Esophagus muscularis mucosa (tissue), 4 donors: Measurements from ENCODE around the gene ANKRD65. TPM values are rescaled to one million over a fixed set of nuclear protein-coding genes. Genes with fewer than 3 reads are reported as not detected.

Experiments
- DNase-seq: peaks from one replicate; pipeline ENCODE4 v3.0.0-alpha.2; 2017; ENCODE audit errors: extremely low spot score
- H3K27ac ChIP-seq, 4 donors: fragments of 200-600 bp; sonication (generic); replicated peaks in 1 of 4; 1 replicate in 3 of 4; 2 replicates in 1 of 4; pipeline ENCODE4 v1.5.1; 2016 to 2019; ENCODE audit warnings: mild to moderate bottlenecking in 1 of 4
- H3K27me3 ChIP-seq, 4 donors: fragments of 200-600 bp; sonication (generic); one replicate each; pipeline versions ENCODE4 v1.5.1 to v1.6.0; 2016 to 2019
- H3K36me3 ChIP-seq, 4 donors: fragments of 200-600 bp; sonication (generic); one replicate each; pipeline ENCODE4 v1.5.1; 2016 to 2019
- H3K4me1 ChIP-seq, 4 donors: fragments of 200-600 bp; sonication (generic); one replicate each; pipeline ENCODE4 v1.5.1; 2016 to 2019
- H3K4me3 ChIP-seq, 4 donors: fragments of 200-600 bp; sonication (generic); 1 replicate in 2 of 4; 2 replicates in 2 of 4; pipeline ENCODE4 v1.5.1; 2016 to 2019; ENCODE audit warnings: mild to moderate bottlenecking in 4 of 4, moderate library complexity in 1 of 4
- H3K9me3 ChIP-seq, 4 donors: fragments of 200-600 bp; sonication (generic); 1 replicate in 3 of 4; 2 replicates in 1 of 4; pipeline ENCODE4 v1.5.1; 2016 to 2019
- CTCF ChIP-seq, 3 experiments: fragments of 200-600 bp in 2 of 3; fragments of 450-650 bp in 1 of 3; sonication (generic) in 2 of 3; IDR thresholded peaks; one replicate each; pipeline ENCODE4 v1.5.1; 2017 to 2019; ENCODE audit warnings: antibody characterized with exemption in 3 of 3, mild to moderate bottlenecking in 2 of 3, moderate library complexity in 1 of 3
- EP300 ChIP-seq: sonication (generic); formaldehyde crosslinking; IDR thresholded peaks from one replicate; pipeline ENCODE4 v1.6.1; 2017; ENCODE audit warnings: antibody characterized with exemption
- POLR2A ChIP-seq: fragments of 450-650 bp; IDR thresholded peaks from one replicate; pipeline ENCODE4 v1.6.1; 2017; ENCODE audit warnings: antibody characterized with exemption, moderate library complexity, mild to moderate bottlenecking, low read depth
- POLR2AphosphoS5 ChIP-seq, 2 donors: sonication (generic); formaldehyde crosslinking; IDR thresholded peaks; one replicate each; pipeline ENCODE4 v1.6.1; 2017; ENCODE audit warnings: antibody characterized with exemption in 2 of 2
- WGBS: methylation state at CpG from one replicate; pipeline ENCODE4 v1.1.5; 2018; 5-methylcytosine and 5-hydroxymethylcytosine counted together
- intact Hi-C: fragments of 100-400 bp; cut with DNase I; formaldehyde crosslinking; loops from one replicate; pipeline ENCODE4 v1.15.1; 2023
- total RNA-seq, 4 donors: library from RNA; depleted of rRNA; stranded (reverse); fragments of >200 nt; gene quantifications; one replicate each; pipeline versions ENCODE4 v1.1.0 to v1.2.1, GENCODE V29; 2016

Gene ANKRD65
- total RNA-seq, 4 donors from 2014 or later: 8.1 to 19.2 (median 9.8) TPM

GRCh38 chr1:1440262-1441001 lies 19.4 kb upstream of the ANKRD65 start:
- no peaks in the 10 kb centered on the region for H3K27me3 ChIP-seq
- H3K27ac ChIP-seq: peak overlapping the region; percentile 43 to 74 (median 60)
- intact Hi-C loops: loop anchor here (2.0 kb wide), 1 partner anchor 38 kb away; no protein-coding TSS in a partner anchor
- TF ChIP-seq EP300: no peak
- no peak for TF ChIP-seq CTCF (IDR thresholded peaks at IDR 0.05)
- TF ChIP-seq POLR2A: no peak
- peaks cover 0 to 24% (median 12%) of the 10 kb centered on the region in 4 donors for H3K36me3 ChIP-seq
- peaks cover 31 to 73% (median 62%) of the 10 kb centered on the region in 4 donors for H3K4me1 ChIP-seq
- no peaks in the 10 kb centered on the region for H3K9me3 ChIP-seq
- WGBS: 60% methylated on average over 10 of the region's 26 CpGs
- no peak for DNase-seq
- H3K4me3 ChIP-seq: no peak overlapping the region

- DNase-seq: no peak
- Histone ChIP-seq H3K4me1 (peaks cover 38 to 80% (median 69%) of the 10 kb centered on the region in 4 donors), H3K9me3 (no peaks in the 10 kb centered on the region), H3K4me3 (no peak overlapping the region), H3K27ac (peak overlapping the region; percentile 43 to 74 (median 60)), H3K36me3 (peaks cover 0 to 24% (median 12%) of the 10 kb centered on the region in 4 donors), H3K27me3 (no peaks in the 10 kb centered on the region)
- TF ChIP-seq CTCF (IDR thresholded peaks at IDR 0.05): no peak
- no peak for TF ChIP-seq EP300
- TF ChIP-seq POLR2AphosphoS5 (IDR thresholded peaks at IDR 0.05): no peak
- TF ChIP-seq POLR2A: no peak
- intact Hi-C loops: loop anchor here (2.0 kb wide), 1 partner anchor 37 kb away; no protein-coding TSS in a partner anchor
- WGBS: 81% methylated on average over 58 of the region's 82 CpGs
These were observed 18.6 kb upstream of the ANKRD65 start for GRCh38 chr1:1439546-1440261.

GRCh38 chr1:1438531-1439381 lies 17.7 kb upstream of the ANKRD65 start:
- no peak overlapping the region for H3K4me3 ChIP-seq
- intact Hi-C loops: no loop called here
- no peaks in the 10 kb centered on the region for H3K9me3 ChIP-seq
- no peaks in the 10 kb centered on the region for H3K27me3 ChIP-seq
- peaks cover 0 to 24% (median 12%) of the 10 kb centered on the region in 4 donors for H3K36me3 ChIP-seq
- 66% methylated on average over 14 of the region's 45 CpGs for WGBS
- no peak for TF ChIP-seq CTCF (IDR thresholded peaks at IDR 0.05)
- H3K4me1 ChIP-seq: peaks cover 48 to 89% (median 79%) of the 10 kb centered on the region in 4 donors
- DNase-seq: no peak
- peak overlapping the region in 2 of 4 donors; percentile 97 to 98 for H3K27ac ChIP-seq

GRCh38 chr1:1437904-1438376 lies 16.9 kb upstream of the ANKRD65 start:
- peaks cover 56 to 97% (median 87%) of the 10 kb centered on the region in 4 donors for H3K4me1 ChIP-seq
- H3K27me3 ChIP-seq: no peaks in the 10 kb centered on the region
- H3K4me3 ChIP-seq: peak overlapping the region in 1 of 4 donors; percentile 70
- intact Hi-C loops: no loop called here
- no peak for DNase-seq
- TF ChIP-seq EP300: no peak
- no peak for TF ChIP-seq POLR2A
- TF ChIP-seq CTCF (IDR thresholded peaks at IDR 0.05): no peak
- no peak for TF ChIP-seq POLR2AphosphoS5 (IDR thresholded peaks at IDR 0.05)
- H3K9me3 ChIP-seq: no peaks in the 10 kb centered on the region
- peaks cover 0 to 24% (median 12%) of the 10 kb centered on the region in 4 donors for H3K36me3 ChIP-seq
- peak overlapping the region in 3 of 4 donors; percentile 97 to 98 (median 97) for H3K27ac ChIP-seq
- WGBS: 56% methylated on average over 10 of the region's 11 CpGs
